Kidney glomerular epithelial cell (primary cell): ENCODE measurements around the gene FA2H.
"Not testable (repeated sequence)": the region's sequence is repeated elsewhere in the genome, so short reads cannot be mapped to it uniquely, and the experiment has no call there.

Source experiments
- DNase-seq: peaks from one replicate; lab custom pipeline; 2025; lab: John Stamatoyannopoulos, UW

FA2H gene

GRCh38 chr16:74723256-74723655, 51.4 kb downstream of the FA2H start:
- no peak for DNase-seq

- not testable (repeated sequence) for DNase-seq
Measured at GRCh38 chr16:74722156-74722555, 52.5 kb downstream of the FA2H start.

- DNase-seq = no peak
Measured at GRCh38 chr16:74721716-74722115, 52.9 kb downstream of the FA2H start.

GRCh38 chr16:74720579-74720978, 54.0 kb downstream of the FA2H start:
- DNase-seq = no peak

GRCh38 chr16:74718741-74719610, 55.6 kb downstream of the FA2H start:
- no peak for DNase-seq

GRCh38 chr16:74718140-74718539, 56.5 kb downstream of the FA2H start:
- no peak for DNase-seq

- DNase-seq = no peak
Measured at GRCh38 chr16:74717367-74717766, 57.3 kb downstream of the FA2H start.

- DNase-seq = no peak
Measured at GRCh38 chr16:74716355-74716754, 58.3 kb downstream of the FA2H start.

- no peak for DNase-seq
Measured at GRCh38 chr16:74713876-74714275, 60.7 kb downstream of the FA2H start.

- DNase-seq = no peak
Measured at GRCh38 chr16:74713325-74713724, 61.3 kb downstream of the FA2H start.

- DNase-seq = no peak
Measured at GRCh38 chr16:74711938-74712337, 62.7 kb downstream of the FA2H start.

GRCh38 chr16:74710401-74710800, 64.2 kb downstream of the FA2H start:
- no peak for DNase-seq

GRCh38 chr16:74709441-74709877, 65.2 kb downstream of the FA2H start:
- DNase-seq = peak; percentile 65

GRCh38 chr16:74700438-74701225, 74.0 kb downstream of the FA2H start, which contains the start of gene MLKL:
Gene MLKL (minus strand): TSS chr16:74700862. CDS start chr16:74695757, 5,105 bp downstream.
- peak; percentile 44 for DNase-seq

GRCh38 chr16:74700116-74700437, 74.5 kb downstream of the FA2H start:
- no peak for DNase-seq

GRCh38 chr16:74699666-74700065, 75.0 kb downstream of the FA2H start:
- DNase-seq = no peak

- no peak for DNase-seq
Measured at GRCh38 chr16:74698222-74698621, 76.4 kb downstream of the FA2H start.

GRCh38 chr16:74695450-74696422, 78.9 kb downstream of the FA2H start:
- DNase-seq = peak; percentile 86

- DNase-seq = no peak
Measured at GRCh38 chr16:74691093-74691855, 83.3 kb downstream of the FA2H start.

- DNase-seq = no peak
Measured at GRCh38 chr16:74682556-74682955, 92.1 kb downstream of the FA2H start.

- no peak for DNase-seq
Measured at GRCh38 chr16:74680681-74681080, 93.9 kb downstream of the FA2H start.
